ENCODE data around the gene GARNL3. TPM values are rescaled to one million over a fixed set of nuclear protein-coding genes. Genes with fewer than 3 reads are reported as not detected.

The GARNL3 gene
- total and polyA plus RNA-seq, 8 donors: 0.76 to 35.8 (median 7.5) TPM

DNA sequence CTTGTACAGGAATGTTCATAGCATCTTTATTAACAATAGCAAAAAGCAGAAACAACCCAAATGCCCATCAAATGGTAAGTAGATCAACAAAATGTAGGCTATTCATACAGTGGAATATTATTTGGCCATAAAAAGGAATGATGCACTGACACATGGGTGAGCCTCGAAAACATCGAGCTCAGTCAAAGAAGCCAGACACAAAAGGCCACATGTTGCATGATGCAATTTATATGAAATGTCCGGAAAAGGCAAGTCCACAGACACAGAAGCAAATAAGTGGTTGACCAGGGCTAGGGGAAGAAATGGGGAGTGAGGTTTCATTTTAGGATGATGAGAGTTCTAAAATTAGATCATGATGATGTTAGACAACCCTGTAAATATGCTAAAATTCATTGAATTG is 115.9 kb downstream of the GARNL3 start:
- Histone ChIP-seq H3K4me1 (no peaks in the 10 kb centered on the region), H3K9me3 (peaks cover 0 to 13% (median 0%) of the 10 kb centered on the region in 4 donors), H3K4me3 (no peak overlapping the region), H3K27me3 (no peaks in the 10 kb centered on the region), H3K36me3 (no peaks in the 10 kb centered on the region), H3K27ac (no peak overlapping the region)
- intact Hi-C loops (cut with DNase I; ENCODE audit: low total_unique reads): no loop called here
- no peak for DNase-seq
- 90 to 99% (median 94%) methylated on average over 3 of the region's 3 CpGs for WGBS, 5 donors
- TF ChIP-seq POLR2AphosphoS5 (IDR thresholded peaks at IDR 0.05) (no peak), CTCF (IDR thresholded peaks at IDR 0.05) (no peak), POLR2A (IDR thresholded peaks at IDR 0.05) (no peak), EP300 (IDR thresholded peaks at IDR 0.05) (no peak)

- intact Hi-C loops (cut with DNase I; ENCODE audit: low total_unique reads): no loop called here
- Histone ChIP-seq H3K4me3 (no peak overlapping the region), H3K27me3 (no peaks in the 10 kb centered on the region), H3K27ac (no peak overlapping the region), H3K4me1 (no peaks in the 10 kb centered on the region), H3K9me3 (peaks cover 0 to 13% (median 0%) of the 10 kb centered on the region in 4 donors), H3K36me3 (no peaks in the 10 kb centered on the region)
- WGBS, 5 donors: 78 to 93% (median 83%) methylated on average over 2 of the region's 2 CpGs
- DNase-seq: no peak
- TF ChIP-seq POLR2AphosphoS5 (IDR thresholded peaks at IDR 0.05): no peak
- TF ChIP-seq EP300 (IDR thresholded peaks at IDR 0.05): no peak
- no peak for TF ChIP-seq POLR2A (IDR thresholded peaks at IDR 0.05)
- no peak for TF ChIP-seq CTCF (IDR thresholded peaks at IDR 0.05)
These were observed 118.0 kb downstream of the GARNL3 start for GRCh38 chr9:127382541-127382940.

- H3K9me3 ChIP-seq: peaks cover 0 to 6% (median 0%) of the 10 kb centered on the region in 4 donors
- intact Hi-C loops (cut with DNase I; ENCODE audit: low total_unique reads): no loop called here
- no peak overlapping the region for H3K27ac ChIP-seq
- no peak overlapping the region for H3K4me3 ChIP-seq
- no peaks in the 10 kb centered on the region for H3K27me3 ChIP-seq
- H3K36me3 ChIP-seq: no peaks in the 10 kb centered on the region
- H3K4me1 ChIP-seq: peaks cover 0 to 13% (median 0%) of the 10 kb centered on the region in 4 donors
- no peak for DNase-seq
- TF ChIP-seq CTCF (IDR thresholded peaks at IDR 0.05) (no peak), POLR2A (IDR thresholded peaks at IDR 0.05) (no peak), EP300 (IDR thresholded peaks at IDR 0.05) (no peak), POLR2AphosphoS5 (IDR thresholded peaks at IDR 0.05) (no peak)
- 85 to 92% (median 87%) methylated on average over 11 of the region's 11 CpGs for WGBS, 5 donors
These were observed 119.6 kb downstream of the GARNL3 start for GRCh38 chr9:127384016-127384730.

GRCh38 chr9:127384901-127385300 is 120.3 kb downstream of the GARNL3 start:
- Histone ChIP-seq H3K36me3 (no peaks in the 10 kb centered on the region), H3K4me3 (no peak overlapping the region), H3K27ac (no peak overlapping the region), H3K27me3 (no peaks in the 10 kb centered on the region), H3K4me1 (peaks cover 0 to 13% (median 0%) of the 10 kb centered on the region in 4 donors), H3K9me3 (no peaks in the 10 kb centered on the region)
- TF ChIP-seq POLR2AphosphoS5 (IDR thresholded peaks at IDR 0.05) (no peak), EP300 (IDR thresholded peaks at IDR 0.05) (no peak), CTCF (IDR thresholded peaks at IDR 0.05) (no peak), POLR2A (IDR thresholded peaks at IDR 0.05) (no peak)
- intact Hi-C loops (cut with DNase I; ENCODE audit: low total_unique reads): no loop called here
- WGBS, 5 donors: 86 to 89% (median 87%) methylated on average over 13 of the region's 13 CpGs
- peak in 1 of 2 donors; percentile 2 for DNase-seq
